Activated B cell treated with CpG ODN at 0.5 μM for 24 hours (primary cell): ENCODE results near the gene GMCL2. TPM values are rescaled to one million over a fixed set of nuclear protein-coding genes. Genes with fewer than 3 reads are reported as not detected.

ENCODE experiments used
- ATAC-seq: fragments of 200-7000 bp; cut with Tn5 transposase; one replicate; pipeline ENCODE4 v1.10.0; 2021; ENCODE audit warnings: low read depth, mild to moderate bottlenecking, moderate library complexity
- CTCF ChIA-PET: fragments of 350-600 bp; sonication (Branson Sonifier 250); formaldehyde crosslinking; loops from one replicate; lab custom pipeline; 2021; ENCODE audit warnings: antibody characterized with exemption; lab: Charles Lee
- POLR2A ChIA-PET: fragments of 350-600 bp; sonication (Branson Sonifier 250); formaldehyde crosslinking; loops from one replicate; lab custom pipeline; 2021; ENCODE audit warnings: antibody characterized with exemption; lab: Charles Lee
- DNase-seq: peaks from one replicate; pipeline ENCODE4 v3.0.0; 2022
- H3K27ac Mint-ChIP-seq: one replicate; pipeline ENCODE4 v1.8.0; 2020; ENCODE audit warnings: mixed read lengths
- H3K27me3 Mint-ChIP-seq: one replicate; pipeline ENCODE4 v1.8.0; 2021; ENCODE audit warnings: mixed read lengths
- H3K36me3 Mint-ChIP-seq: one replicate; pipeline ENCODE4 v1.8.0; 2021; ENCODE audit warnings: low read depth, mixed read lengths
- H3K4me1 Mint-ChIP-seq: one replicate; pipeline ENCODE4 v1.8.0; 2021; ENCODE audit warnings: mixed read lengths
- H3K4me3 Mint-ChIP-seq: one replicate; pipeline ENCODE4 v1.8.0; 2020; ENCODE audit warnings: mild to moderate bottlenecking, mixed read lengths
- H3K9me3 Mint-ChIP-seq: one replicate; pipeline ENCODE4 v1.8.0; 2020; ENCODE audit warnings: mixed read lengths
- CTCF ChIP-seq: fragments of 200-600 bp; IDR thresholded peaks from one replicate; pipeline ENCODE4 v1.8.0; 2022; ENCODE audit warnings: antibody characterized with exemption, mild to moderate bottlenecking
- intact Hi-C: fragments of 100-400 bp; cut with micrococcal nuclease; formaldehyde crosslinking; loops from one replicate; pipeline ENCODE4 v1.15.1; 2024
- total RNA-seq: library from RNA; stranded (reverse); gene quantifications from 2 replicates; pipeline ENCODE4 v1.2.3, GENCODE V29; 2022

Gene GMCL2
- total RNA-seq, 1 donor from 2014 or later, result not detected

GRCh38 chr5:178153530-178154340 is 33.4 kb downstream of the GMCL2 start, which contains the start of gene NHP2:
Gene NHP2 (minus strand): TSS chr5:178153885. CDS start chr5:178153817, 68 bp downstream.
- peak; percentile 95 for DNase-seq
- Mint-ChIP-seq H3K36me3 (peaks cover 41% of the 10 kb centered on the region), H3K27ac (peak within 1 kb of the TSS; percentile 83), H3K4me3 (peak within 1 kb of the TSS; percentile 96), H3K4me1 (peaks cover 37% of the 10 kb centered on the region), H3K9me3 (no peaks in the 10 kb centered on the region), H3K27me3 (no peaks in the 10 kb centered on the region)
- intact Hi-C loops, result loop anchor here (1.0 to 10.0 kb wide), 6 partner anchors 23 to 1544 kb away; partner anchors contain the start of genes B4GALT7, CANX, HNRNPAB and MXD3
- POLR2A ChIA-PET, result interaction anchor here (0.8 to 2.2 kb wide), 8 partner anchors 15 to 51 kb away, joined by 3 to 21 read pairs (median 8); partner anchors contain the start of genes HNRNPAB and N4BP3
- peak; percentile 99 for ATAC-seq
- CTCF ChIA-PET, result interaction anchor here (0.6 to 3.9 kb wide), 4 partner anchors 9 to 77 kb away, joined by 3 to 30 read pairs (median 6); no protein-coding TSS in a partner anchor
- no peak for TF ChIP-seq CTCF

GRCh38 chr5:178152491-178153444 is 34.4 kb downstream of the GMCL2 start:
- DNase-seq (no peak), ATAC-seq (no peak)
- ChIA-PET CTCF (interaction anchor here (0.9 to 3.9 kb wide), 4 partner anchors 8 to 76 kb away, joined by 3 to 30 read pairs (median 6); no protein-coding TSS in a partner anchor), POLR2A (interaction anchor here (0.6 to 2.2 kb wide), 7 partner anchors 14 to 52 kb away, joined by 3 to 21 read pairs (median 9); partner anchors contain the start of genes HNRNPAB and N4BP3)
- Mint-ChIP-seq H3K27me3 (no peaks in the 10 kb centered on the region), H3K4me1 (peaks cover 37% of the 10 kb centered on the region), H3K9me3 (no peaks in the 10 kb centered on the region), H3K27ac (peak overlapping the region; percentile 83), H3K36me3 (peaks cover 50% of the 10 kb centered on the region), H3K4me3 (peak overlapping the region; percentile 96)
- no peak for TF ChIP-seq CTCF
- intact Hi-C loops, result loop anchor here (1.0 to 10.0 kb wide), 6 partner anchors 22 to 1545 kb away; partner anchors contain the start of genes B4GALT7, CANX, HNRNPAB and MXD3

DNA sequence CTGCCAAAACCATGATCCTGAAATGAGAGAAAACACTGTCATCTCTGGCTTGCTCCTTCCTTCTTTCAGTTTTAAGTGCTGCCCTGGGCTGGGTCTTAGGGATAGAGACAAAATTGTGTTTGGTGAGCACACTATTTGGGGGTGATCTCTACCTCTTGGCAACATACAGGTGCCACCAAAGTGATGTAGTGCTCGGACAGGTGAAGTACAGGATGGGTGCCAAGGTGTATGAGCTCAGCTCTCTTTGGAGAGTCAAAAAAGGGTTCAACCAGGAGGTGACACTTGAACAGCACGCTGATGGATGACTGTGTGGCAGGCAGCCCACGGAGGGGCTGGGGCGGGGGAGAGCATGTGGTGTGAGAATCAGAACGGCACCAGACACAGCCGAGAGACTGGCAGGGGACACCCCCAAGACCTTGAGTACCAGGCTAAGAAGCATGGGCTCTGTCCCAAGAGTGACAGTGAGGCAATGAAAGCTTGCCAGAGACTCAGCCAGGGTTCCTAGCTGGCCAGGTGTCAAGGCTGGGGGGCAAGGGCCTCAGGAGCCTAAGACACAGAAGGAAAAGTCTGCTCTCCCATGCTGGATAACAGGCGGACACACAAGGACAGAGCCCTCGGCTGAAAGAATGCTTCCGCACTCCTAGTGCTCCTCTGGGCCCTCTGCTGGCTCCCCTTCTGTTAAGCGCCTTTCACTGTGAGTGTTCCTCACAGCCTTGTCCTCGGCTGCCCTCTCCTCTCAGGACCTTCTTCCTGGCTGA is 36.0 kb downstream of the GMCL2 start:
- CTCF ChIA-PET, result interaction anchor here (11.3 kb wide), 1 partner anchor 74 kb away, joined by 190 read pairs; no protein-coding TSS in a partner anchor
- POLR2A ChIA-PET, result interaction anchor here (2.9 kb wide), 1 partner anchor 19 kb away, joined by 10 read pairs; the partner anchor contains the start of gene RMND5B
- no peaks in the 10 kb centered on the region for H3K27me3 Mint-ChIP-seq
- intact Hi-C loops, result loop anchor here (5.0 to 10.0 kb wide), 3 partner anchors 546 to 1546 kb away; partner anchors contain the start of genes B4GALT7, CANX and MXD3
- ATAC-seq, result no peak
- no peak for TF ChIP-seq CTCF
- peaks cover 37% of the 10 kb centered on the region for H3K4me1 Mint-ChIP-seq
- DNase-seq, result no peak
- no peak overlapping the region for H3K27ac Mint-ChIP-seq
- peaks cover 67% of the 10 kb centered on the region for H3K36me3 Mint-ChIP-seq
- no peaks in the 10 kb centered on the region for H3K9me3 Mint-ChIP-seq
- no peak overlapping the region for H3K4me3 Mint-ChIP-seq

DNA sequence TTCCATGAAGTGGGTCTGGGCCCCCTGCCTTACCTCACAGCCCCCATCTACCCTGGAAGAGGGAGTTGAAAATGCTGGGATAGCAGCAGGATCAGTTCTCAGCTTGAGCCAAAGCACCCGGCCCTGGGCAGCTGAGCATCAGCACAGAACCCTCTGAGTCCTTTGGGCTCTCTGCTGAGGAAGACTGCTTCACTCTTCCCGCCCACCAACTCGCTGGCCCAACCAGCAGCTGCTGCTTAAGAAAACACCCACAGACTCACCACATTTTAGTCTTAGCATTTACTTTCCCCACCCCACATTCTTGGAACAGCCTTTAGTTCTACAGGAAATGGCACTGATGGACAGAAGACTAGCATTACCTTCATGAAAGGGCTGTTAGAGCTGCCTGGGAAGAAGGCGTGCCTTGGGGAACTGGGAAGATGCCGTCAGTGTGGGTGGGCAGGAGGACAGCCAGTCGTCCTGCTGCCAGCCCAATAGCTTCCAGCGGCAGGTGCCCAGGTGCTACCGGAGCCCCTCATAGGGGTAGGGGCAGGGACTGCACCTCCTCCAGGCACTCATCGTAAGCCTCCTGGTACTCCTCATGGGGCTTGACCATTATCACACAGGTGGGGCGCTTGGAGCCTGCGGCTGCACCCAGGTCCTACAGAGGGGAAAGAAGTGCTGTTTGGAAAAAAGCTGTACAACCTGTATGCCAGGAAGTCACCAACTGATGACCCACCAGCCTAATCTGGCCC is 37.8 kb downstream of the GMCL2 start:
- H3K36me3 Mint-ChIP-seq, result peaks cover 76% of the 10 kb centered on the region
- H3K4me1 Mint-ChIP-seq, result peaks cover 29% of the 10 kb centered on the region
- H3K27ac Mint-ChIP-seq, result no peak overlapping the region
- no peak for ATAC-seq
- no peak overlapping the region for H3K4me3 Mint-ChIP-seq
- no peak for TF ChIP-seq CTCF
- no peaks in the 10 kb centered on the region for H3K27me3 Mint-ChIP-seq
- no peaks in the 10 kb centered on the region for H3K9me3 Mint-ChIP-seq
- POLR2A ChIA-PET, result interaction anchor here (2.9 kb wide), 1 partner anchor 17 kb away, joined by 10 read pairs; the partner anchor contains the start of gene RMND5B
- no peak for DNase-seq
- intact Hi-C loops, result no loop called here
- CTCF ChIA-PET, result interaction anchor here (0.9 to 11.3 kb wide), 2 partner anchors 29 to 72 kb away, joined by 3 to 190 read pairs; no protein-coding TSS in a partner anchor
